Stimulated activated CD4-positive, alpha-beta T cell treated with anti-CD3 and anti-CD28 coated beads, Interleukin-1b, Interleukin-23, amount 100 ng/mL, for 4 hours (primary cell): ENCODE measurements around the gene CTSA.
"Not testable (repeated sequence)": the region's sequence is repeated elsewhere in the genome, so short reads cannot be mapped to it uniquely, and the experiment has no call there.

Source experiments
- DNase-seq, 2 donors: peaks; one replicate each; pipeline ENCODE4 v3.0.0-alpha.2; 2020; ENCODE audit warnings: low read depth in 2 of 2

The CTSA gene

DNA sequence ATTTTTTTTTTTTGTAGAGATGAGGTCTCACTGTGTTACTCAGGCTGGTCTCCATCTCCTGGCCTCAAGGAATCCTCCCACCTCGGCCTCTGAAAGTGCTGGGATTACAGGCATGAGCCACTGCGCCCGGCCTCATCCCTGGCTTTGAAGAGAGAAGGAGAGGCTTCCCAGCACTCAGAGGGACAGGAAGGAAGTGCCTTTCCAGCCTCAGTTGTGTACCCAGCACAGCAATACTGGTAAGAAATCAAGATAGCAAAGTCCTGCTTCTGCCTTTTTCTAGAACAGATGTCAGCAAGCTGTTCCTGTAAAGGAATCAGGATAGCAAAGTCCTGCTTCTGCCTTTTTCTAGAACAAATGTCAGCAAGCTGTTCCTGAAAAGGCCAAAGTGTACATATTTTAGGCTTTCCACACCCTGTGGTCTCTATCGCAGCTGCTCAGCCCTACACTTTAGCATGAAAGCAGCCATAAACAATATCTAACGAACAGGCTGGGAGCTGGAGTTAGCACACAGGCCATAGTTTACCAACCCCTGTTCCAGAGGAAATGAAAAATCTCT is 27.1 kb downstream of the CTSA start:
- DNase-seq: no peak

DNA sequence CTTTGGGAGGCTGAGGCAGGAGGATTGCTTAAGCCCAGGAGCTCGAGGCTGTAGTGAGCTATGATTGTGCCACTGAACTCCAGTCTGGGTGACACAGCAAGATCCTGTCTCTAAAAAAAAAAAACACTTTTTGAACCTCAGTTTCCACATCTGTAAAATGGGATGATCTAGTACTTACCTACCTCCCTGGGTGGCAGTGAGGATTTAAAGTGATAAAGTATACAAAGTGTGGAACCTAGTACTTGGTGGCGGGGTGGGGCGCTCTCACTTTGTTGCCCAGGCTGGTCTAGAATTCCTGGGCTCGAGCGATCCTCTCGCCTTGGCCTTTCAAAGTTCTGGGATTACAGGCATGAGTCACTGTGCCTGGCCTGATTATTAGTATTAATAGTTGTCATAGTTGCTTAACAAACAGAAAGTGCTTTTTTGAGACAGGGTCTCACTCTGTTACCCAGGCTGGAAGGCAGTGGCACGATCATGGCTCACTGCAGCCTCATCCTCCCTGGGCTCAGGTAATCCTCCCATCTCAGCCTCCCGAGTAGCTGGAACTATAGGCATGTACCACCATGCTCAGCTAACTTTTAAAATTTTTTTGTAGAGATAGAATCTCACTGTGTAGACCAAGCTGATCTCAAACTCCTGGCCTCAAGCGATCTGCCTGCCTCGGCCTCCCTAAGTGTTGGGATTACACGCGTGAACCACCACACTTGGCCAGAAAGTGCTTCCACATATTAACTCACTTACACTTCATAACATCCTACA is 27.8 kb downstream of the CTSA start:
- no peak for DNase-seq

DNA sequence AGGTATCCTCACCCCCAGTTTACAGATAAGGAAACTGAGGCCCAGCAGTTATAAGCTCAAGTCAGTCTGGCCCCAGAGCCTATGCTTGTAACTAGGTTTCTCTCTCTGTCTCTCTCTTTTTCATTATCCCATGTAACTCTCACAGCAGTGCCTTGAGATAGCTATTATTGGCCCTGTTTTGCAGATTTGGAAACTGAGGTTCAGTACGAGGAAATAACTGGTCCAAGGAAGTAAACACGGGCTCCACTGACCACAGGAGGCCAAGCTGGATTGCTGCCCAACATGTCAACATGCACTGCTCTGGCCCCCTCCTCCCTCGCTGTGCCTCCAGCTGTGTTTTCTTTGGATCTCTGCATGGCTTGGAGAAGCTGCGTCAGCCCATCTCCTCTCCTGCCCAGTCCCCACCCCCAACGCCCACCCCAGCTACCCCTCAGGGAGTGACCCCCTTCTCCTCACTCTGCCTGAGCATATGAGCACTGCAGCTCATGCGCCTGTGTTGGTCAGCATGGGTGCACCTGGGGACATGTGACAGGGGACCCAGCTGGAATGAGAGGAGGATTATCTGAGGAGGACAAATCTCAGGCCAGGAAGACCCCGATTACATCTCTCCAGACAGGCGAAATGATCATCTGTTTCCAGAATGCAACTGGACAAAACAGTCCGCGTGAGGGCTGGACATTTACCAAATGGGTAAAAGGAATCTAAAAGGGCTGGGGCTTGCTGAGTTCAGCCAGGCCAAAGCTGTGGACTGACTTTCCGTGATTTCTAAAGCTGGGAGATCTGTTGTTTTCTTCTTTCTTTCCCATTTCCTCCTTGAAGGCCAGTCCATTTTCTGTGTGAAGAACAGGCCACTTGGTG is 28.6 kb downstream of the CTSA start:
- no peak for DNase-seq

DNA sequence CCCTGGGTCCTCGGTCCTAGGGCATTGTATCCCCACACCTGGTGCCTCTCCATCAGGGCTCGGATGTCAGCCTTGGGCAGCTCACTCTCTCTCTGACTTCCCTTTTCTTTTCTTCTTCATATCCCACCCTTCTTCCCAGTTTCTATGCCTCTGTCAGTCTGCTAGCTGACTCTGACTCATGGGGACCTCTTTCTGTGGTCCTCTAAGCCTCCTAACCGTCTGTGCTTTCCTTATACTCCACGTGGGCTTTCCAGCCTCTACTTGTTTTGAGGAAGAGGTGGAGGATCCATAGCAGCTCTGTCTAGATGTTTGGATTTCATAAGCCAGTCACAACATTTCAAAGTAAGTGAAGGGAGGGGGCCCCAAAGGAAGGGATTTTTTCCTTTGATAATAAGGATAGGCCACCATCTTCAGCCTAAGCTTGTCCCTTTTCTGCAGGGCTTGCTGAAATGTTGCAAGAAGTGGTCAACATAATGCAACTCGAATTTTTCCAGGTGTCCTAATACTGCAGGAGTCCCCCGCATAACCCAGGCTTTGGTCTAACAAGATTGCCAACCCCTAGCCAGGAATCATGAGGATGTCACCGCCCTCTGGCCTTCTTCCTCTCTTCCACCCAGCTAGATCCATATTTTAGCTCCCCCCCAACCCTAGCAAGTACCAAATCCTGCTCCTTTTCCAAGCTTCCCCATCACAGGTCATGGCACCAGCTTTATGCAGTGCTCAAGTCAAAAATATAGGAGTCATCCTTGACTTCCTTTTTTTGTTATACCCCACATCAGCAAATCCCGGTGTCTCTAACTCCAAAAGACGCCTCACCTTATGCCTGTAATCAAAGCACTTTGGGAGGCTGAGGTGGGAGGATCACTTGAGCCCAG is 29.6 kb downstream of the CTSA start:
- DNase-seq: no peak

DNA sequence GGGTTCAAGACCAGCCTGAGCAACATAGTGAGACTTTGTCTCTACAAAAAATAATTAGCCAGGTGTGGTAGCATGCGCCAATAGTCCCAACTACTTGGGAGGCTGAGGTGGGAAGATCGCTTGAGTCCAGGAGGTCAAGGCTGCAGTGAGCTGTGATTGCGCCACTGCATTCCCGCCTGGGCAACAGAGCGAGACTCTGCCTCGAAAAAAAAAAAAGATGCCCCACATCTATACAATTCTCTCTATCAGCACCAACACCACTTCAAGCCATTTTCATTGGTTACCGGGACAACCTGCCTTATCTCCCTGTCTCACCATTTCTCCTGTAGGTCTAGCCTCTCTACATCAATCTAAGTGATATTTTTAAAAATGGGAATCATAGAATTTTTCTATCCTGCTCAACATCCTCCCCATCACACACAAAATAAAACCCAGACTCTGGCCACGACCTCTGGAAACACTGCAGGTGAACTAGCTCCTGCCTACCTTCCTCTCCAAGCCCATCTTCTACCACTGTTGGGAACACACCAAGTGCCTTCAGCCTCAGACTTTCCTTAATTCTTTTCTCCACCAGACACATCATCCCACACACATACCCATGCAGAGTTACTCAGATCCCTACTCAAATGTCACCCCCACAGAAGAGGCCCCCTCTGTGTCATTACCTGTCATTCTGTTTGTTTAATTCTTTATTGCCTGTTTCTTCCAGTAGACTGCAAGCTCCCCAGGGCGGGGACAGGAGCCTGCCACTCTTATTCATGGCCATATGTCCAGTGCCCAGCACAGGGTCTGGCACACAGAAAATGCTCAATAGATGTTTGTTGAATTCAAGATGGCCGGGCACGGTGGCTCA is 30.4 kb downstream of the CTSA start:
- no peak for DNase-seq

DNA sequence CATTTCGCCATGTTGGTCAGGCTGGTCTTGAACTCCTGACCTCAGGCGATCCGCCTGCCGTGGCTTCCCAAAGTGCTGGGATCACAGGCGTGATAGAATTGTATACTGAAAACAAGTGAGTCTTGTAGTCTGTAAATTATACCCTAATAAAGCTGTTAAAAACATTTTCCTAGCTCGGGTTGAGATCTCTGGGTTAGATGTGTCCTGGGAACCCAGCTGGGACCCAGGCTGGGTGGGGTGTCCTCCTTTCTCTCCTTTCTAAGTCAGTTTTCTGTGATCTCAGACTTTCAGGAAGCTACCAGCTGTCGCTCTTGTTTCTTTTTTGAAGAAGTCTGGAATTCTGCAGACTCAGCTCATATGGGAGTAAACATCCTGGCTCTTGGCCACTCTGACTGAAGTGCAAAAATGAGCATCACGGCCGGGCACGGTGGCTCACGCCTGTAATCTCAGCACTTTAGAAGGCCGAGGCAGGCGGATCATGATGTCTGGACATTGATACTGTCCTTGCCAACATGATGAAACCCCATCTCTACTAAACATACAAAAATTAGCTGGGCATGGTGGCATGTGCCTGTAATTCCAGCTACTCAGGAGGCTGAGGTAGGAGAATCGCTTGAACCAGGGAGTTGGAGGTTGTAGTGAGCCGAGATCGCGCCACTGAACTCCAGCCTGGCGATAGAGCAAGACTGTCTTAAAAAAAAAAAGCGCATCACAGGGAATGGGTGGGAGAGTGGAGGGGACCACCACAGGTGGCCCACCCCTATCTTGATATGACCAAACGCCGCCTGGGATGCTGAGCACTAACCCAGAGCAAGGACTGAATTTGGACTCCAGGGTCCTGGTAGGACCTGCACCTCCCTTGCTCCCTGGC is 33.5 kb downstream of the CTSA start:
- DNase-seq: no peak

DNA sequence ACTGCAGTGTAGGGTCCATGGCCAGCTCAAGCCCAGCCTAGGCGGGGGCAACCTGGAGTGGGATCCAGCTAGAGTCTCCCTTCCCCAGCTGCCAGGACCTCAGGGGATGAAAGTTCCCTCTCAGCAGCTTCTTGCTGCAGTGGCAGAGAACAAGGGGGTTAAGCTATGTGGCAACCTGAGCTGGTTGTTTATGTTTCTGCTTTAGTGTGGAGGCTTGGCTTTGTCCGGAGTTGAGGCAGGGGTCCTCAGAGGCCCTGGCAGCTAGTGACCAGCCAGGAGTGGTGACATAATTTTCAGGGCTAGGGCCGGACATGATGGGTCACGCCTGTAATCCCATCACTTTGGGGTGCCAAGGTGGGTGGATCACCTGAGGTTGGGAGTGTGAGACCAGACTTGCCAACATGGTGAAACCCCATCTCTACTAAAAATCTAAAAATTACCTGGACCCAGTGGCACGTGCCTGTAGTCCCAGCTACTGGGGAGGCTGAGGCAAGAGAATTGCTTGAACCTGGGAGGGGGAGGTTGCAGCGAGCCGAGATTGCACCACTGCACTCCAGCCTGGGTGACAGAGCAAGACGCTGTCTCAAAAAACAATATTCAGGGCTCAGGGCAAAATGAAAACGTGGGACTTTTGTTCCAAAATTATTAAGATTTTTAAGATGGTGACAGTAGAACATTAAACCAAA is 34.8 kb downstream of the CTSA start:
- no peak for DNase-seq

DNA sequence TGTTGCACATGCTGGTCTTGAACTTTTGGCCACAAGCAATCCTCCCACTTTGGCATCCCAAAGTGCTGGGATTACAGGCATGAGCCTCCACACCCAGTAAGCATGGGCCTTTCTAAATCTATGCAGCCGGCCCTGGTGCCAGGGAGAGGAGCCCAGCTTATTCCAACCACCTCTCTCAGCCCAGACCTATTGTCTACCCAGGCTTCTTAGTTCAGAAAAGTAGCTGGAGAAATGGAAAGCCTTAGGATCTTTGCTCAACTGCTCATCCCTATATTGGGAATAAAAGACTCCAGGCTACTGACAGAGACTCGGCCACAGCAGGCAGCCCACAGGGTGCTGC is 35.6 kb downstream of the CTSA start:
- no peak for DNase-seq

DNA sequence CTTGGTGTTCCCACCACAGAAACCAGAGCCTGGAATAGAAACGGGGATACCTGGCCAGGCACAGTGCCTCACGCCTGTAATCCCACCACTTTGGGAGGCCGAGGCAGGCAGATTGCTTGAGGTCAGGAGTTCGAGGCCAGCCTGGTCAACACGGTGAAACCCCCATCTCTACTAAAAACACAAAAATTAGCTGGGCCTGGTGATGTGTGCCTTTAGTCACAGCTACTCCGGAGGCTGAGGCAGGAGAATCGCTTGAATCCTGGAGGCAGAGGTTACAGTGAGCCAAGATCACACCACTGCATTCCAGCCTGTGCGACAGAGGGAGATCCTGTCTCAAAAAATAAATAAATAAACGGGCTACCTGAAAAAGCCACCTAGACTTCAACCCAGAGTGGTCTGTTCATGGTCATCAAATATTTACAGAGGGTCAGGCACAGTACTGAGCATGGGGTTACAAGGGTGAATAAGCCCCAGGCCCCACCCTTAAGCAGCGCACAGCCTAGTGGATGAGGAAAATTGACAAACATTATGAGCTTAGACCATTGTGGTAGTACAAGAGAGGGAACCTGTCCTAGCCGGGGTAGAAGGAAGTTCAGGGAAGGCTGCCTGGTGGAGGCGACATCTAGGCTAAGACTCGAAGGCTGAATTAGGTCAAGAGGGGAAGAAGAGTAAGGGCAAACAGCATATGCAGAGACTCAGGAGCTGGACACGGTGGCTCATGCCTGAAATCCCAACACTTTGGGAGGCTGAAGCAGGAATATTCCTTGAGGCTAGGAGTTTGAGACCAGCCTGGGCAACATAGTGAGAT is 36.1 kb downstream of the CTSA start:
- no peak for DNase-seq

DNA sequence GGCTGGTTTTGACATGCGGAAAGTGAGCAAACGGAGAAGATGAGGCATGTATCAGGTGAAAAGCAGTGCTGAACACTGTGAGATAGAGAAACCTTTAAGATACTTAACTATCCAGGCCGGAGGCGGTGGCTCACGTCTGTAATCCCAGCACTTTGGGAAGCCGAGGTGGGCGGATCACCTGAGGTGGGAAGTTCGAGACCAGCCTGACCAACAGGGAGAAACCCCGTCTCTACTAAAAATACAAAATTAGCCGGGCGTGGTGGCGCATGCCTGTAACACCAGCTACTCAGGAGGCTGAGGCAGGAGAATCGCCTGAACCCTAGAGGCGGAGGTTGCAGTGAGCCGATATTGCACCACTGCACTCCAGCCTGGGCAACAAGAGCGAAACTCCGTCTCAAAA is 40.5 kb downstream of the CTSA start:
- DNase-seq: not testable (repeated sequence)

DNA sequence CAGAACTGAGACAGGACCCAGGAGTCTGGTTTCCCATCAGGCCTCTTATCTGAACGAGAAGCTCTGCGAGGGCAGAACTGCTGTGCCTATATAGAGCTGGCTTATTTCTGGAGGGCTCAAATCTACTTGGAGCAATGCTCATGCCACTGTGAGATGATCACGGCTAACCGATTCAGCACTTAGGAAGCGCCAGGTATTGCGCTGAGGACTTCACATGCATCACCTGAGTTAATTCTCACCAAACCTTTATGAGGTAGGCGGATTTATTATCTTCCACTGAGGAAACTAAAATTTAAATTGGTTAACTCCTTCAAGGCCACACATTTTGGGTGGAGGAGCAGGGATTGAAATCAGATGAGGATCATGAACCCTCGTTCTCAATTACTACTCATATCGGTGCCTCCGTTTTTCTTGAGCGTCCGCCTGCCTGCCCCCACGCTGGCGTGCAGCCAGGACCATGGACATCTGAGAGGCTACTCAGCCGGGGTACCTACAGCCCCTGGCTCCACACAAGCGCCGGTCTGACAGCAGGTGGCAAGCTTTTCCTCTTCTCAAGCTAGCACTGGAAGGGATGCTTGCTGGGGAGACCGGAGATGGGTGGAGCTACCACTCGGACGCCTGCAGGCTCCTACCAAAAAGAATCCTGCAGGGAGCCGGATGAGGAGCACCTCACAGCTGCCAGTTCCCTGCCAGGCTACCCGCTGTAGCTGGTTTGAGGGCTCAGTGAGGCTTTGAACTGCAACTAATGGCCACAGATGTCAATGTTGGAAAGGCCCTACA is 42.3 kb downstream of the CTSA start:
- peak; percentile 29 for DNase-seq

DNA sequence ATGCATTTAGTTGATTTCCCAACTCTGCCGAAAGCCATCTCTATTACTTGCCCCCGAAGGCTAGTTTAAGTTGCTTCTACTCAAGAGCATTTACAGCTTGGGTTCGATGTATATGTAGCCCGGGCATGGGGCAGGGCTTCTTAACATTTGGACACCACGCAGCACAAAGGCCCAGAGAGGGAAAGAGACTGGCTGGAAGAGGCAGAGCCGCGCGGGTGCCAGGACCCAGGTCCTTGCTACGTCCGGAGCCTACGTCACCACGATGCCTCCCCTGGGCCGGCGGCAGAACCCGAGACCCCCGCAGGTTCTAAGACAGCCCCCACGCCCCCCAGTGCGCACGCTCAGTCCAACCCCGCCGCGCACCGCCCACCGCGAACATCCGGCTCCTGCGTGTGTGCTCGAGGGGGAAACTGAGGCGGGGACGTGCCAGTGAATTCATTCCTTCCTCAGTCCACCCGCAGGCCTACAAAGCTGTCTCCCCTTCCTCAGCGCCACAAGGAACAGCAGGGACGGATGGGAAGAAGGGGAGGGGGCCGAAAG is 43.0 kb downstream of the CTSA start:
- no peak for DNase-seq

DNA sequence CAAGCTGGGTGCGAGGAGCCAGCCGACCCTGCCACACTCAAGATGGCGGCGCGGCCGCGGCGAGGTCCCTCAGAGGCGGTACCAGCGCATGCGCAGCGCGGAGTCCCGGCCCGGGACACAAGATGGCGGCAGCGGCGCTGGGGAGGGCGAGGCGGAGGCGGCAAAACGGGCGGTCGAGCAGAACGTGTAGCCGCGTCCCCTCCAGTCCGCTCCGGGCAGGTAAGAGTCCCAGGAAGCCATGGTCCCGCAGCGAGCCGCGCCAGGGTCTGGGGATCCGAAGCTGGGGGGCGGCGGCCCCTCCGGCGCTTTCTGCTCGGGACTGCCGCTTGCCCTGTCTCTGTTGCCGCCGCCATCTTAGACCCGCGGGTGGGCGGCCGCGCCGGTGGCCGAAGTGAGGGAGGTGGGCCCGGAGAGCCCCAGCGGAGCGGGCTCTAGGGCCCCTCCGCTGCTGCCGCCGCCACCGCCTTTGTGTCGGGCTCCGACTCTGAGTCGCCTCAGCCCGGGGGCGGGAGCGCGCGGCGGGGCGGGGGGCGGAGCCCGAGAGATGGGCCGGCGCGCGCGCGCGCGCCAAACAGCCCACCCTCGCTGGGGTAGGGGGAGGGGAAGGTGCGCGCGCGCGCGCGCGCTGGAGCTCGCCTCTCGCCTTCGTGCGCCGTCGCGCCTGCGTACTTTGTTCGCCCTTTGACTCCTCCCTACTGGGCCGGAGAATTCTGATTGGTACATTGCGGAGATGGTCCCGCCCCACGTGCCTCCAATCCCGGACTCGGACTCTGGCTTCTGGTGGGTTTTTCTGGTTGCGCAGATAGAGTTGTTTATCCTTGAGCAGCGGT is 43.7 kb downstream of the CTSA start, which contains the start of gene PCIF1:
Gene PCIF1 (plus strand): TSS at position 98 of the 830 bp plus-strand sequence. CDS start 4,317 bp downstream, outside the sequence.
- peak; percentile 98 to 99 for DNase-seq

DNA sequence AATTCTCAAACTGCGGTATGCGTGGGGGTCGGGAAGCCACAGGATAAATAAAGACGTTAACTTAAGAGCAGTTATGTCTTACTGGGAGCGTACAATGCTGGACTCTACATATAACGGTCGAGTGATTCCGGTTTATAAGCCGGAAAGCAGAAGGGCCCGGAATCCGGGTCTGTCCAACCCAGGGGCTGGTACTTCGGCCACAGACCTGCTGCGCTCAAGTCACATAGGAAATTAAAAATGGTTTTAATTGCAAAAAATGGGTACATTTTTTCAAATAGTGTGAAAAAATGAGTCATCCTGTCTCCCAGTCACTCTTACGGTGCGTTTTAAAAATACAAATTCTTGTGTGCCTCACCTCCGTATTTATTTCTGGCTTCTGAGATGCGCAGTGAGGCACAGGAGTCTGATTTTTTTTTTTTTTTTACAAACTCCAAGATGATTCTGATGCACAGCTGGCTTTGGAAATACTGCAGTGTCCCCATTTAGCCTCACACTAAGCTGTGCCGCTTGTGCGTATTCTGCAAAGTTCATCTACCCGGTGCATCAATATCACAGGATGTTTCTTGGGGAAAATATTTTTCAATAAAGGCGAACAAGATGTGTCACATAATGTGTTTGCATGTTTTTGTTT is 44.4 kb downstream of the CTSA start:
- no peak for DNase-seq

DNA sequence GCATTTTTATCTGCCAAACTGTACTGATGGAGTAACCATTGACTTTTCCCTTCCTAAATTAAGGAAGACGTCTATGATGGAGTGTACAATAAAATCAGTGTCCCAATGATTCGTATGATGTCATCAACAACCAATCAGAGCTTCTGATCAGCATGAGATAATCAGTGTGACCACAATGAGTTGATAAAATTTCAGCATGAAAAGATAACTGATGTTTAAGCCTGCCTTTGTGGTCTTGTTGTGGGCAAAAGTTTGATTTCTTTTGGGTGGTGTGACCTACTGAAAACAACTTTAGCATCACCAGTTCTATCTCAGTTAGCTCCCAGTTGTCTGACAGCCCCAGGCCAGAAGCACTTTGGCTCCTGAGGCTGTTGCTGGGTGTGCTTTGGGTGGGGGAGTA is 46.6 kb downstream of the CTSA start:
- DNase-seq: no peak
